Stimulated activated CD8-positive, alpha-beta memory T cell treated with anti-CD3 and anti-CD28 coated beads, Interleukin-12 subunit alpha, Interleukin-12 subunit beta, amount 100 ng/mL, for 24 hours (primary cell): ENCODE data around the gene PRR23A.

Source experiments
- DNase-seq: peaks from one replicate; pipeline ENCODE4 v3.0.0-alpha.2; 2020; ENCODE audit errors: extremely low read depth

PRR23A gene

GRCh38 chr3:138972941-138973340 lies 33.1 kb downstream of the PRR23A start:
- DNase-seq, result no peak

- no peak for DNase-seq
Observed at GRCh38 chr3:138971766-138972320, 34.2 kb downstream of the PRR23A start.

- no peak for DNase-seq
Observed at GRCh38 chr3:138964923-138965322, 41.1 kb downstream of the PRR23A start.

GRCh38 chr3:138964264-138964663 lies 41.8 kb downstream of the PRR23A start:
- no peak for DNase-seq

GRCh38 chr3:138962854-138963560 lies 43.1 kb downstream of the PRR23A start:
- no peak for DNase-seq

- DNase-seq, result no peak
Observed at GRCh38 chr3:138960417-138960852, 45.6 kb downstream of the PRR23A start.
